ENCODE data around the gene SUGCT. TPM values are rescaled to one million over a fixed set of nuclear protein-coding genes. Genes with fewer than 3 reads are reported as not detected.
A peak's percentile ranks its signal among the peaks of the same experiment; 100 is the strongest.

SUGCT gene
- polyA plus RNA-seq, 1 of the 3 experiments (the other 2 are of a cell fraction), result 53.7 TPM

DNA sequence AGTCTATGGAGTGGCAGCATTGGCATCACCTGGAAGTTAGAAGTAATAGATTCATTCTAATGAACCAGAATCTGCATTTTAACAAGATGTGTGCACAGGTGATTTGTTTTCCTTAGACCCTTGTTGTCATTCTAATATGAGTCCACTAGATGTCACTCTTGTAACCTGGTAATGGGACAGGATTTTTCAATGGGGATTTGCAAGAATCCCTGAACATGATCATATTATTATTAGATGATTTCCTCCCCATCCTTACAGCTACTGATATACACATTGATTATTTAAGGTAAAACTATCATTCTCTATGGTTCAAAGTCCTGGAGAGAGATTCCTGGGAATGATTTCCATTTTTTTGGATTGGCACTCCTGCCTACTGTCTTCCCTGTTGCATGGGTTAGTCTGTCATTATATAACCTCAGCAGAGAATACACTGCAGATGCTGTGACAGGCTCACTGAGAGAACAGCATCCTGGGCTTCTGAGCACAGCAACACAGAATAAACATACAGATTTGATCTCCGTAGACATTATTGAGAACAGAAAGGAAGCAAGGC, 194.9 kb downstream of the SUGCT start (continued):
- TF ChIP-seq EP300 (IDR thresholded peaks at IDR 0.05; ENCODE audit: borderline replicate concordance in 1 of 2, low read depth in 1 of 2, low read length in 1 of 2) (peak; percentile 52 to 53; a peak in 2 of 4 replicates), TEAD4 (IDR thresholded peaks at IDR 0.05; ENCODE audit: borderline replicate concordance, insufficient read depth) (no peak), FOXM1 (IDR thresholded peaks at IDR 0.05; ENCODE audit: low read depth) (peak; percentile 32; the same call in 1 of the 2 replicates), MAX (IDR thresholded peaks at IDR 0.05; ENCODE audit: low read depth) (no peak), RAD21 (IDR thresholded peaks at IDR 0.05; ENCODE audit: low read length) (peak; percentile 99), RCOR1 (IDR thresholded peaks at IDR 0.05; ENCODE audit: low read length) (peak; percentile 16; the same call in 1 of the 2 replicates), RFX5 (IDR thresholded peaks at IDR 0.05; ENCODE audit: low read length) (0 out of 2 replicates have a peak, but pooled peaks have one; percentile 33), NRF1 (IDR thresholded peaks at IDR 0.05; ENCODE audit: low read depth, low read length) (no peak; the same call in 1 of the 2 replicates), FOXJ3 (CRISPR knock-in tag; IDR thresholded peaks at IDR 0.05) (peak; percentile 45; the same call in 1 of the 2 replicates), RXRA (IDR thresholded peaks at IDR 0.05; ENCODE audit: borderline replicate concordance, low read depth) (peak; percentile 32; the same call in 1 of the 2 replicates), CTCF (IDR thresholded peaks at IDR 0.05) (peak; percentile 95), TCF12 (IDR thresholded peaks at IDR 0.05) (peak; percentile 62; the same call in 1 of the 2 replicates), MEF2A (IDR thresholded peaks at IDR 0.05; ENCODE audit: borderline replicate concordance, low read depth) (0 out of 2 replicates have a peak, but pooled peaks have one; percentile 10), SMC3 (IDR thresholded peaks at IDR 0.05; ENCODE audit: low read depth, low read length) (peak; percentile 90), GABPA (IDR thresholded peaks at IDR 0.05; ENCODE audit: low read depth) (no peak), ZBTB33 (IDR thresholded peaks at IDR 0.05; ENCODE audit: borderline replicate concordance, low read depth) (no peak), ELF1 (IDR thresholded peaks at IDR 0.05) (no peak), USF2 (IDR thresholded peaks at IDR 0.05; ENCODE audit: borderline replicate concordance, low read depth, low read length) (no peak), NFIC (IDR thresholded peaks at IDR 0.05; ENCODE audit: borderline replicate concordance) (peak; percentile 26; the same call in 1 of the 2 replicates), FOSL2 (IDR thresholded peaks at IDR 0.05; ENCODE audit: borderline replicate concordance, low read depth) (no peak)
- TF ChIP-seq, protein P1, sequence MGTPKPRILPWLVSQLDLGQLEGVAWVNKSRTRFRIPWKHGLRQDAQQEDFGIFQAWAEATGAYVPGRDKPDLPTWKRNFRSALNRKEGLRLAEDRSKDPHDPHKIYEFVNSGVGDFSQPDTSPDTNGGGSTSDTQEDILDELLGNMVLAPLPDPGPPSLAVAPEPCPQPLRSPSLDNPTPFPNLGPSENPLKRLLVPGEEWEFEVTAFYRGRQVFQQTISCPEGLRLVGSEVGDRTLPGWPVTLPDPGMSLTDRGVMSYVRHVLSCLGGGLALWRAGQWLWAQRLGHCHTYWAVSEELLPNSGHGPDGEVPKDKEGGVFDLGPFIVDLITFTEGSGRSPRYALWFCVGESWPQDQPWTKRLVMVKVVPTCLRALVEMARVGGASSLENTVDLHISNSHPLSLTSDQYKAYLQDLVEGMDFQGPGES (IDR thresholded peaks at IDR 0.05; ENCODE audit: low read depth, low read length), result no peak
- TF ChIP-seq, protein P2, sequence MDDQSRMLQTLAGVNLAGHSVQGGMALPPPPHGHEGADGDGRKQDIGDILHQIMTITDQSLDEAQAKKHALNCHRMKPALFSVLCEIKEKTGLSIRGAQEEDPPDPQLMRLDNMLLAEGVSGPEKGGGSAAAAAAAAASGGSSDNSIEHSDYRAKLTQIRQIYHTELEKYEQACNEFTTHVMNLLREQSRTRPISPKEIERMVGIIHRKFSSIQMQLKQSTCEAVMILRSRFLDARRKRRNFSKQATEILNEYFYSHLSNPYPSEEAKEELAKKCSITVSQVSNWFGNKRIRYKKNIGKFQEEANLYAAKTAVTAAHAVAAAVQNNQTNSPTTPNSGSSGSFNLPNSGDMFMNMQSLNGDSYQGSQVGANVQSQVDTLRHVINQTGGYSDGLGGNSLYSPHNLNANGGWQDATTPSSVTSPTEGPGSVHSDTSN (IDR thresholded peaks at IDR 0.05), result peak; percentile 42; the same call in 1 of the 2 replicates

Data from SK-N-SH (cell line).